OCI-LY7 (cell line): Measurements from ENCODE around the gene ACOX1.

Source experiments
- EZH2phosphoT487 ChIP-seq: fragments of 200-600 bp; sonication (generic); IDR thresholded peaks from 2 replicates; pipeline ENCODE4 v1.6.1; 2018; ENCODE audit warnings: low read depth, borderline replicate concordance, mild to moderate bottlenecking, mixed run types, antibody characterized with exemption, low read length, moderate library complexity, mixed read lengths
- TF ChIP-seq, protein P1 (sequence below): fragments of 200-600 bp; sonication (generic); conservative IDR thresholded peaks from 2 replicates; pipeline ENCODE4 v1.5.1; 2014; ENCODE audit warnings: mild to moderate bottlenecking, antibody characterized with exemption, low read length, moderate library complexity, mixed read lengths

DNA sequence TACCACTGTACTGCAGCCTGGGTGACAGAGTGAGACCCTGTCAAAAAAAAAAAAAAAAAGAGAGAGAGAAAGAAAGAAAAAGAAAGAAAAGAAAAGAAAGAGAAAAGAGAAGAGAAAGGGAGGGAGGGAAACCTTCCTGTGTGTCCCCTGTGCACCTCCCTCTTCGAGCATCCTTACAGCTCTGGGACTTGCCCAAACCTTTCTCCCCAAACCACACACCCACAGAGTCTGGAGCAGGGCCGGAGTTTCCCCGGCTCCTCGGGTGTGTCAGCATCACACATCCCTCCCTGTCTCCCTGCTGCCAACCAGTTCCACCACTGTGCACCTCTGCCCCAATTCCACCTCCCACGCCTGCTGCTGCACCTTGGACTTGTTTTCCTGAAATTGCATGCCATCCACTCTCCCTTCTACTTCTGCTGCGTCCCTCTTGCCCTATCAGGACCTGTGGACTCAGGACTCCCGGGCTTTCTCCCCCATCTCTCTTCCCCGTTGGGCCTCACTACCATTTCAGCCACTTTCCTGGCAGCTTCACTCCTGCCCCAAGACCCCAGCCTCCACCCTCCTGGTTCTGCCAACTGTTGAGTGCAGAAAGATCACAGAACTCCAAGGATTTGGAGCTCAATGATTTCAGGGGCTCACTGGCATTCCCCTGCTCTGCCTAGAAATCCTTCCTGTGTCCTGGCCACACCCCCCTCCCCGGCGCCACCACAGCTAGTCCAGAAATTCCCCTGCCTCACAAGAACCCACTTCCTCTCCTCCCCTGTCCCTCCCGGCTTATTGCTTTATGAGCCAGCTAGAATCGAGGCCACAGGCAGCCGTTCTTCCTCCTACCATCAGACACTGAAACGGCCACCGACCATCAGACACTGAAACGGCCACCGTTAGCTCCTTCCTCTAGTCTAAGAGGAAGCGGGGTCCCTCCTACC is 18.0 kb upstream of the ACOX1 start:
- no peak for TF ChIP-seq EZH2phosphoT487
- TF ChIP-seq, protein P1, sequence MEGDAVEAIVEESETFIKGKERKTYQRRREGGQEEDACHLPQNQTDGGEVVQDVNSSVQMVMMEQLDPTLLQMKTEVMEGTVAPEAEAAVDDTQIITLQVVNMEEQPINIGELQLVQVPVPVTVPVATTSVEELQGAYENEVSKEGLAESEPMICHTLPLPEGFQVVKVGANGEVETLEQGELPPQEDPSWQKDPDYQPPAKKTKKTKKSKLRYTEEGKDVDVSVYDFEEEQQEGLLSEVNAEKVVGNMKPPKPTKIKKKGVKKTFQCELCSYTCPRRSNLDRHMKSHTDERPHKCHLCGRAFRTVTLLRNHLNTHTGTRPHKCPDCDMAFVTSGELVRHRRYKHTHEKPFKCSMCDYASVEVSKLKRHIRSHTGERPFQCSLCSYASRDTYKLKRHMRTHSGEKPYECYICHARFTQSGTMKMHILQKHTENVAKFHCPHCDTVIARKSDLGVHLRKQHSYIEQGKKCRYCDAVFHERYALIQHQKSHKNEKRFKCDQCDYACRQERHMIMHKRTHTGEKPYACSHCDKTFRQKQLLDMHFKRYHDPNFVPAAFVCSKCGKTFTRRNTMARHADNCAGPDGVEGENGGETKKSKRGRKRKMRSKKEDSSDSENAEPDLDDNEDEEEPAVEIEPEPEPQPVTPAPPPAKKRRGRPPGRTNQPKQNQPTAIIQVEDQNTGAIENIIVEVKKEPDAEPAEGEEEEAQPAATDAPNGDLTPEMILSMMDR: no peak
